ENCODE results near the gene CRIP2. TPM values are rescaled to one million over a fixed set of nuclear protein-coding genes. Genes with fewer than 3 reads are reported as not detected.

Gene CRIP2
- total and polyA plus RNA-seq, 2 of the 13 experiments (the other 11 are each of a cell fraction or from before 2014, with no cell fraction given): 31.6 to 37.9 TPM

DNA sequence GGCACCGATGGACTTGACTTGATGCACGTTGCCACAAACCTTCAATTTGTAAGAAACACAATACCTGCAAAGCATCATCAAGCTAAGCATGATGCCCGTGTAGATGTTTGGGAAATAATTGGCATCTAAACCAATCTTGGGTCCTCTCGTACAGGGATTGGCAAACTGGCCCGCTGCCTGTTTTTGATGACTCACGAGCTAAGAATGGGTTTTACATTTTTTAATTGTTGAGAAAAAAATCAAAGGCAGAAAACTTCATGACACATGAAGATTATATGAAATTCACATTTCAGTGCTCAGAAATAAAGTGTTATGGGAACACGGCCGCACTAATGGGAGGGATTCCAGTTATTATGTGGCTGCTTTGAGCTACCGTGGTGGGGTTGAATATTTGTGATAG is 44.1 kb upstream of the CRIP2 start (continued):
- TF ChIP-seq, protein P1, sequence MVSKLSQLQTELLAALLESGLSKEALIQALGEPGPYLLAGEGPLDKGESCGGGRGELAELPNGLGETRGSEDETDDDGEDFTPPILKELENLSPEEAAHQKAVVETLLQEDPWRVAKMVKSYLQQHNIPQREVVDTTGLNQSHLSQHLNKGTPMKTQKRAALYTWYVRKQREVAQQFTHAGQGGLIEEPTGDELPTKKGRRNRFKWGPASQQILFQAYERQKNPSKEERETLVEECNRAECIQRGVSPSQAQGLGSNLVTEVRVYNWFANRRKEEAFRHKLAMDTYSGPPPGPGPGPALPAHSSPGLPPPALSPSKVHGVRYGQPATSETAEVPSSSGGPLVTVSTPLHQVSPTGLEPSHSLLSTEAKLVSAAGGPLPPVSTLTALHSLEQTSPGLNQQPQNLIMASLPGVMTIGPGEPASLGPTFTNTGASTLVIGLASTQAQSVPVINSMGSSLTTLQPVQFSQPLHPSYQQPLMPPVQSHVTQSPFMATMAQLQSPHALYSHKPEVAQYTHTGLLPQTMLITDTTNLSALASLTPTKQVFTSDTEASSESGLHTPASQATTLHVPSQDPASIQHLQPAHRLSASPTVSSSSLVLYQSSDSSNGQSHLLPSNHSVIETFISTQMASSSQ (IDR thresholded peaks at IDR 0.05; ENCODE audit: low read depth): no peak
- TF ChIP-seq, protein P1 (CRISPR knock-in tag; IDR thresholded peaks at IDR 0.05; ENCODE audit: borderline replicate concordance): no peak
- no peak for TF ChIP-seq MEF2D (CRISPR knock-in tag; IDR thresholded peaks at IDR 0.05)
- TF ChIP-seq ERF (CRISPR knock-in tag; IDR thresholded peaks at IDR 0.05): no peak

DNA sequence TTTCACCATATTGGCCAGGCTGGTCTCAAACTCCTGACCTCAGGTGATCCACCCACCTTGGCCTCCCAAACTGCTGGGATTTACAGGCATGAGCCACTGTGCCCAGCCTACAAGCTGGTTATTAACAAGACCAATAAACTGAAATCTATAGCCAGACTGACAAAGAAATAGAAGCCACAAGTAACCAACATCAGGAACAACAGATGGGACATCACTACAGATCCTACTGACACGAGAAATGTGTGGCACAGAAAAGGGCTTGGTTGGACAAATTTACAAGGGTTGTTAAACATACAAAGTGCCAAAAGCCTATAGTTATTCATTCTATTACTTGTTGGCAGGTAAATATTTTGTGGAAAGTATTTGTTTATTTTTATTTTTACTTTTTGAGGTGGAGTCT is 43.4 kb upstream of the CRIP2 start:
- intact Hi-C loops (cut with micrococcal nuclease; ENCODE audit: unreplicated experiment): no loop called here
- no peak overlapping the region for H3K27ac ChIP-seq (ENCODE audit: extremely low read length, insufficient read depth, low read length)
- WGBS (ENCODE audit: low lambda C conversion rate): 96% methylated on average over 1 of the region's 1 CpG

More for the DNA sequence above, 43.4 kb upstream of the CRIP2 start:
- Histone ChIP-seq H2AFZ (ENCODE audit: low read length) (no peak overlapping the region), H3K9me3 (ENCODE audit: low read length) (no peaks in the 10 kb centered on the region), H3K4me2 (ENCODE audit: low read depth, low read length) (no peak overlapping the region), H3K27me3 (ENCODE audit: control insufficient read depth in 1 of 2, insufficient read depth in 2 of 2, low read length in 2 of 2) (no peaks in the 10 kb centered on the region), H3K9ac (ENCODE audit: insufficient read depth, low read depth, low read length) (no peak overlapping the region), H4K20me1 (ENCODE audit: insufficient read depth, low read length) (0 out of 2 replicates have a peak, but pooled peaks cover 6% of the 10 kb centered on the region), H3K36me3 (replicated peaks in 1 of 2; ENCODE audit: control insufficient read depth in 1 of 2, insufficient read depth in 2 of 2, low read length in 2 of 2) (peaks cover 3 to 16% of the 10 kb centered on the region in 2 experiments; a peak in 3 of 5 replicates), H3K4me1 (ENCODE audit: insufficient read depth, low read length) (peaks cover 20% of the 10 kb centered on the region), H3K4me3 (replicated peaks in 1 of 3; ENCODE audit: insufficient read depth in 1 of 3, low read depth in 2 of 3, low read length in 3 of 3) (no peak overlapping the region), H3K79me2 (ENCODE audit: insufficient read depth, low read length) (peaks cover 34% of the 10 kb centered on the region)
- in situ Hi-C loops (cut with HindIII; ENCODE audit: extremely low pct_ligation_motif_present, low pct_unique_long_range_greater_than_20kb): no loop called here
- ChIA-PET POLR2A (no interaction called here), CTCF (ENCODE audit: low intra/inter-chr PET ratio, low total read pairs) (no interaction called here)
- no peak for ATAC-seq
- DNase-seq (ENCODE audit: low spot score): no peak
- TF ChIP-seq CAMTA2 (CRISPR knock-in tag; IDR thresholded peaks at IDR 0.05; ENCODE audit: borderline replicate concordance) (no peak), ZNF382 (CRISPR knock-in tag; IDR thresholded peaks at IDR 0.05; ENCODE audit: borderline replicate concordance) (peak; percentile 80; the same call in 1 of the 2 replicates)
- BruUV-seq (replicated peaks): no TSS peak
- FAIRE-seq: no peak

Data from HepG2 (cell line).